ENCODE measurements around the gene PROC. TPM values are rescaled to one million over a fixed set of nuclear protein-coding genes. Genes with fewer than 3 reads are reported as not detected.

Gene PROC
- total RNA-seq, 2 donors from 2014 or later: 0.26 TPM; not detected in 1

DNA sequence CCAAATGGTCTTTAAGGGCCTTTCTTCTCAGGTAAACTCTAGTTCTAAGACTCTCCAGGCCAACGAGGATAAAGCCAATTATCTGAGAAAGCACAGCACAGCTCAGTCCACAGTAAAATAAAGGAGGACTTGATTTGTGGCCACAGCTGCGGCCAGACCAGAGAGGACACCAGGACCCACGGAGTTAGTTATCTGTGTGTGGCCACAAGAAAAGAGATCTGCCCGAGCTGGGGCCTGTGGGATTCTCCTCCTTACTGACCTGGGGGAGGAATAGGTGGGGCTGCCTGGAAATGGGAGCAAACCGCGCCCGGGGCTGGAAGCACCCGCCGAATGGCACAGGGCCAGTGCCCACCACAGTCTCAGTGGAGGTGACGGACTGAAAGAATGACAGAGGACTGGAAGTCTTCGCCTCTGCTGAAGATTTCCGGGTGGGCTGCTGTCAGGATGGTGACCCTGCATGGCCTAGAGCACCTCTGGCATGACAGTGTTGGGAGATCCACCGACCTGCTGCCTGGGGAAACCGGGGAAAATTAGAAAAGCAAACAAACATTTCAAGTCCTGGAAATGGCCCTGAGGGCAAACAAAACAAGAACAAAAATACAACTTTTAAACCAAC is 13.3 kb downstream of the PROC start:
- Histone ChIP-seq H3K27me3 (no peaks in the 10 kb centered on the region), H3K9me3 (no peaks in the 10 kb centered on the region), H3K27ac (no peak overlapping the region), H3K4me1 (no peaks in the 10 kb centered on the region), H3K36me3 (replicated peaks in 1 of 2; ENCODE audit: insufficient read depth in 1 of 2, low read depth in 2 of 2) (no peaks in the 10 kb centered on the region), H3K4me3 (no peak overlapping the region)
- intact Hi-C loops (cut with DNase I): no loop called here
- no peak for TF ChIP-seq POLR2A (IDR thresholded peaks at IDR 0.05)
- TF ChIP-seq, protein P1, sequence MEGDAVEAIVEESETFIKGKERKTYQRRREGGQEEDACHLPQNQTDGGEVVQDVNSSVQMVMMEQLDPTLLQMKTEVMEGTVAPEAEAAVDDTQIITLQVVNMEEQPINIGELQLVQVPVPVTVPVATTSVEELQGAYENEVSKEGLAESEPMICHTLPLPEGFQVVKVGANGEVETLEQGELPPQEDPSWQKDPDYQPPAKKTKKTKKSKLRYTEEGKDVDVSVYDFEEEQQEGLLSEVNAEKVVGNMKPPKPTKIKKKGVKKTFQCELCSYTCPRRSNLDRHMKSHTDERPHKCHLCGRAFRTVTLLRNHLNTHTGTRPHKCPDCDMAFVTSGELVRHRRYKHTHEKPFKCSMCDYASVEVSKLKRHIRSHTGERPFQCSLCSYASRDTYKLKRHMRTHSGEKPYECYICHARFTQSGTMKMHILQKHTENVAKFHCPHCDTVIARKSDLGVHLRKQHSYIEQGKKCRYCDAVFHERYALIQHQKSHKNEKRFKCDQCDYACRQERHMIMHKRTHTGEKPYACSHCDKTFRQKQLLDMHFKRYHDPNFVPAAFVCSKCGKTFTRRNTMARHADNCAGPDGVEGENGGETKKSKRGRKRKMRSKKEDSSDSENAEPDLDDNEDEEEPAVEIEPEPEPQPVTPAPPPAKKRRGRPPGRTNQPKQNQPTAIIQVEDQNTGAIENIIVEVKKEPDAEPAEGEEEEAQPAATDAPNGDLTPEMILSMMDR (IDR thresholded peaks at IDR 0.05): no peak
- no peak for DNase-seq
- ATAC-seq: no peak
- WGBS, 2 donors: 81 to 86% methylated on average over 14 of the region's 14 CpGs

DNA sequence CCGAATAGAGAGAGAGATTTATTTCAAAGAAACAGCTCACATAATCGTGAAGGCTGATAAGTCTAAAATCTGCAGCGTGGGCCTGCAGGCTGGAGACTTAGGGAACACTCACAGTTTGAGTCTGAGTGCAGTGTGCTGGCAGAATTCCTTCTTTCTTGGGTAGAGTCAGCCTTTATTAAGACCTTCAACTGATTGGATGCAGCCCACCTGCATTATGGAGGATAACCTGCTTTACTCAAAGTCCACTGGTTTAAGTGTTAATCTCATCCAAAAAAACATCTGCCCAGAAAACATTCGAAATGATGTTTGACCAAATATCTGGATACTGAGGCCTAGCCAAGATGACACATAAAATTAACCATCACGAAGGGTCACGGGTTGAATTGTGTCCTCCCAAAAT is 16.3 kb downstream of the PROC start:
- Histone ChIP-seq H3K27me3 (no peaks in the 10 kb centered on the region), H3K27ac (no peak overlapping the region), H3K4me1 (peaks cover 22% of the 10 kb centered on the region), H3K4me3 (no peak overlapping the region), H3K9me3 (no peaks in the 10 kb centered on the region), H3K36me3 (replicated peaks in 1 of 2; ENCODE audit: insufficient read depth in 1 of 2, low read depth in 2 of 2) (no peaks in the 10 kb centered on the region)
- TF ChIP-seq, protein P1 (IDR thresholded peaks at IDR 0.05): no peak
- TF ChIP-seq POLR2A (IDR thresholded peaks at IDR 0.05): no peak
- 77 to 86% methylated on average over 6 of the region's 6 CpGs for WGBS, 2 donors
- intact Hi-C loops (cut with DNase I): no loop called here
- ATAC-seq (no peak), DNase-seq (no peak)

DNA sequence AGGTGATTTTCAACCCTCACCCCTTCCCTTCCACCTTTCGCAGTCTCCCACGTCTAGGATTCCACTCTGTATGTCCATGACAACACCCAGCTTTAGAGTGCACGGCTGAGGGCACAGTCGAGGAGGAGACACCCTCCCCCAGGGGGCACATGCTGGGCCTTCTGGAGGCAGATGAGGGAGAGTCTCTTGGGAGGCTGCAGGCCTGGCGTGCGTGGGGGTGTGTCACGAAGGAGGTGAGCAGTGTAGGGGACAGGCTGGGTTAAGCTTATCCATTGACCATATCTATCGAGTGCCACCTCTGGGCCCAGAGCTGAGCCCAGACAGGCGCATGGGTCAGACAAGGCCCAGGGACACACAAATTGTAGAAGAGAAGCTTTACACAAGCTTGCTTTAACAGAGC is 18.8 kb downstream of the PROC start:
- Histone ChIP-seq H3K9me3 (no peaks in the 10 kb centered on the region), H3K36me3 (replicated peaks in 1 of 2; ENCODE audit: insufficient read depth in 1 of 2, low read depth in 2 of 2) (no peaks in the 10 kb centered on the region), H3K27ac (no peak overlapping the region), H3K4me1 (peaks cover 23% of the 10 kb centered on the region), H3K4me3 (no peak overlapping the region), H3K27me3 (no peaks in the 10 kb centered on the region)
- ATAC-seq: no peak
- intact Hi-C loops (cut with DNase I): no loop called here
- DNase-seq: no peak
- 89 to 92% methylated on average over 9 of the region's 9 CpGs for WGBS, 2 donors
- TF ChIP-seq POLR2A (IDR thresholded peaks at IDR 0.05): no peak
- TF ChIP-seq, protein P1 (IDR thresholded peaks at IDR 0.05): no peak

DNA sequence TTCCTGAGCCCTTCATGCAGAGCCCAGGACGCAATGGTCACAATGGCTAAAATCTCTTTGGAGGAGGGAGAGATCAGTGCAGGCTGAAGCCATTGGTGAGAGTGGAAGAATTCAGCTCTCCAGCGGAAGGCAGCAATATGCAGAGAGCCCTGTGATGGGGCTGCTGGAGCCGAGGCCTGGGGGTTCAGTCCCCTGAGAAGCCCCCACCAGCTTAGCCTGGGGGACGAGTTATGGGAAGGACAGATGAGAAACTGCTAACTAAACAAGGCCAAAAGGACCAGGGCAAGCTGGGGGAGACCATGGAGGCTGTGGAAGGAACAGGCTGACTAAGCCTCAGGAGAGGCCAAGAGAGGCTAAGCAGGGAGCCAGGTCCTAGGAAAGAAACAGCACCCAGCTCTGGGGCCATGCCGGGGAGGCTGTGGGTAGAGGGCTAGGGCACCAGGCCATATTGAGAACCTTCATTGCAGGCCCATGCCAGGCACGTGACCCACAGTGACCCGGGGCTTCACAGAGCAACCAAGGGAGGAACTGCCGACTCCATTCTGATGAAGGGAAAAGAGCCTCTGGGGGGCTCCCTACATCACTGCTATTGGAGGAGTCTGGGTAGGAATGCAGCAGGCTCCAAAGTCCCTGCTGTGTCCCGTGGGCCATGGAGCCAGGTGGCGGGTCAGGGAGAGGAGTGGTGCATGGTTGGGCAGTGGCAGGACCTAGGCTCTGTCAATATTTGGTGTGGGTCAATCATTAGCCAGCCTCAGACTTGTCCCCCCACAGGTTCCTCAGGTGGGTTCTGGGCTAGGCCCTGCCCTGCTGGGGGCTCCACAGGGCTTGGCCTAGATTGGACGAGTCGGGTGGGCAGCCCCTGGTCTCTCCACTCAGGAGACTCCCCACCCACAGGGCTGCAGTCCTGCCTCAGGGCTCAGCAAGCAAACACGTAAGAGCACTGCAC is 19.8 kb downstream of the PROC start:
- Histone ChIP-seq H3K4me1 (peaks cover 23% of the 10 kb centered on the region), H3K27me3 (no peaks in the 10 kb centered on the region), H3K9me3 (no peaks in the 10 kb centered on the region), H3K27ac (peak overlapping the region; percentile 5 to 70 (median 66)), H3K36me3 (replicated peaks in 1 of 2; ENCODE audit: insufficient read depth in 1 of 2, low read depth in 2 of 2) (no peaks in the 10 kb centered on the region), H3K4me3 (no peak overlapping the region)
- ATAC-seq (peak; percentile 97), DNase-seq (peak; percentile 73 to 81 (median 80))
- TF ChIP-seq, protein P1 (IDR thresholded peaks at IDR 0.05): no peak
- no peak for TF ChIP-seq POLR2A (IDR thresholded peaks at IDR 0.05)
- WGBS, 2 donors: 51 to 72% methylated on average over 5 to 13 of the region's 13 CpGs
- intact Hi-C loops (cut with DNase I): no loop called here
